Measurements from ENCODE around the gene VARS2.
"Not testable (repeated sequence)": the region's sequence is repeated elsewhere in the genome, so short reads cannot be mapped to it uniquely, and the experiment has no call there.

GRCh38 chr6:30927080-30927479 is 13.0 kb downstream of the VARS2 start:
- not testable (repeated sequence) for TF ChIP-seq POLR2A (IDR thresholded peaks at IDR 0.05; ENCODE audit: extremely low read depth, insufficient read length); MAX (IDR thresholded peaks at IDR 0.05; ENCODE audit: low read depth, low read length)

All from NB4 (cell line).